Posterior cingulate gyrus (tissue), 11 donors: ENCODE measurements around the gene RPUSD2.
A peak's percentile ranks its signal among the peaks of the same experiment; 100 is the strongest.
"Not testable (repeated sequence)": the region's sequence is repeated elsewhere in the genome, so short reads cannot be mapped to it uniquely, and the experiment has no call there.

ENCODE experiments used
- DNase-seq, 10 donors: peaks; one replicate each; pipeline versions ENCODE4 v3.0.0 to v3.0.0-alpha.2; 2020 to 2021; ENCODE audit warnings: mixed read lengths in 3 of 10
- intact Hi-C: fragments of 100-400 bp; cut with DNase I; formaldehyde crosslinking; loops from one replicate; pipeline ENCODE4 v1.15.1; 2023

RPUSD2 gene

GRCh38 chr15:40564591-40565332, 4.3 kb upstream of the RPUSD2 start, which contains the start of gene CCDC32:
TSS of gene CCDC32 (minus strand) at chr15:40565042. CDS start at chr15:40563015, 2,027 bp downstream.
- intact Hi-C loops, result loop anchor here (1.0 to 10.0 kb wide), 6 partner anchors 29 to 550 kb away; partner anchors contain the start of genes BAHD1, INO80, RAD51 and RMDN3
- peak; percentile 98 to 100 (median 99) for DNase-seq

- DNase-seq, result no peak
- intact Hi-C loops, result loop anchor here (1.0 to 10.0 kb wide), 6 partner anchors 28 to 549 kb away; partner anchors contain the start of genes BAHD1, INO80, RAD51 and RMDN3
These were observed 3.5 kb upstream of the RPUSD2 start for GRCh38 chr15:40565333-40566238.

GRCh38 chr15:40567111-40567510, 2.0 kb upstream of the RPUSD2 start:
- intact Hi-C loops, result loop anchor here (10.0 kb wide), 5 partner anchors 52 to 548 kb away; partner anchors contain the start of genes BAHD1, INO80, RAD51 and RMDN3
- DNase-seq, result no peak

- intact Hi-C loops, result no loop called here
These were observed 6.0 kb downstream of the RPUSD2 start for GRCh38 chr15:40575113-40575512.

GRCh38 chr15:40576914-40577313, 7.8 kb downstream of the RPUSD2 start:
- intact Hi-C loops, DNase-seq: not testable (repeated sequence)

More at GRCh38 chr15:40575113-40575512, 6.0 kb downstream of the RPUSD2 start:
- no peak for DNase-seq

- intact Hi-C loops, result no loop called here
These were observed 9.8 kb downstream of the RPUSD2 start for GRCh38 chr15:40578892-40579291.

GRCh38 chr15:40581796-40582195, 12.7 kb downstream of the RPUSD2 start:
- intact Hi-C loops, DNase-seq: not testable (repeated sequence)

More at GRCh38 chr15:40578892-40579291, 9.8 kb downstream of the RPUSD2 start:
- DNase-seq, result no peak

- DNase-seq, result no peak
- intact Hi-C loops, result no loop called here
These were observed 13.7 kb downstream of the RPUSD2 start for GRCh38 chr15:40582726-40583246.

GRCh38 chr15:40584191-40584590, 15.1 kb downstream of the RPUSD2 start:
- intact Hi-C loops, result no loop called here
- DNase-seq, result peak in 4 of 10 donors; percentile 21 to 89 (median 43)

- intact Hi-C loops, result no loop called here
- no peak for DNase-seq
These were observed 21.6 kb downstream of the RPUSD2 start for GRCh38 chr15:40590667-40591050.

GRCh38 chr15:40591389-40591788, 22.3 kb downstream of the RPUSD2 start:
- DNase-seq, result no peak

GRCh38 chr15:40593165-40593564, 24.1 kb downstream of the RPUSD2 start:
- intact Hi-C loops, result loop anchor here (1.0 kb wide), 1 partner anchor 28 kb away; the partner anchor contains the start of gene CCDC32
- DNase-seq, result no peak

More at GRCh38 chr15:40591389-40591788, 22.3 kb downstream of the RPUSD2 start:
- intact Hi-C loops, result no loop called here

GRCh38 chr15:40593588-40594428, 24.7 kb downstream of the RPUSD2 start, which contains the start of gene KNL1:
TSS of gene KNL1 (plus strand) at chr15:40594249. CDS start at chr15:40602932, 8,683 bp downstream.
- DNase-seq, result peak; percentile 82 to 98 (median 92)
- intact Hi-C loops, result loop anchor here (1.0 to 2.0 kb wide), 2 partner anchors 29 to 301 kb away; partner anchors contain the start of genes CCDC32 and VPS18

- DNase-seq, result peak in 3 of 10 donors; percentile 18 to 85 (median 73)
- intact Hi-C loops, result loop anchor here (2.0 kb wide), 1 partner anchor 300 kb away; the partner anchor contains the start of gene VPS18
These were observed 25.3 kb downstream of the RPUSD2 start for GRCh38 chr15:40594429-40594836.

- no peak for DNase-seq
- intact Hi-C loops, result loop anchor here (2.0 kb wide), 1 partner anchor 300 kb away; the partner anchor contains the start of gene VPS18
These were observed 26.1 kb downstream of the RPUSD2 start for GRCh38 chr15:40595219-40595618.

- no peak for DNase-seq
- intact Hi-C loops, result loop anchor here (2.0 kb wide), 1 partner anchor 299 kb away; the partner anchor contains the start of gene VPS18
These were observed 26.7 kb downstream of the RPUSD2 start for GRCh38 chr15:40595773-40596172.

- intact Hi-C loops, result no loop called here
- no peak for DNase-seq
These were observed 27.9 kb downstream of the RPUSD2 start for GRCh38 chr15:40597024-40597423.

- no peak for DNase-seq
- intact Hi-C loops, result no loop called here
These were observed 29.0 kb downstream of the RPUSD2 start for GRCh38 chr15:40598126-40598525.

GRCh38 chr15:40598672-40599071, 29.6 kb downstream of the RPUSD2 start:
- intact Hi-C loops, result no loop called here
- DNase-seq, result no peak
